ENCODE data around the gene CD70. TPM values are rescaled to one million over a fixed set of nuclear protein-coding genes. Genes with fewer than 3 reads are reported as not detected.

The CD70 gene
- 13.2 to 28.7 TPM (median 26.0 TPM) in 5 replicates for total RNA-seq (2022; extraction: Qiagen RNA extraction)

GRCh38 chr19:6590827-6591319, at the start of gene CD70:
TSS of gene CD70 (minus strand) at chr19:6591150. CDS start at chr19:6591002, 148 bp downstream.

Other genes with a start within 250 kb of the CD70 start
- gene CLPP, start 229.6 kb downstream of the CD70 start, total RNA-seq (2022; extraction: Qiagen RNA extraction): 46.1 to 75.9 TPM (median 70.6 TPM) in 5 replicates
- gene ALKBH7, start 218.4 kb downstream of the CD70 start, total RNA-seq (2022; extraction: Qiagen RNA extraction): 18.1 to 41.6 TPM (median 36.6 TPM) in 5 replicates
- gene PSPN, start 215.2 kb downstream of the CD70 start, total RNA-seq (2022; extraction: Qiagen RNA extraction): 0.65 to 1.0 TPM (median 0.76 TPM) in 5 replicates
- gene GTF2F1, start 198.0 kb downstream of the CD70 start, total RNA-seq (2022; extraction: Qiagen RNA extraction): 57.1 to 59.8 TPM (median 58.7 TPM) in 5 replicates
- 192 to 210 TPM (median 205 TPM) in 5 replicates for gene KHSRP, start 166.3 kb downstream of the CD70 start, total RNA-seq (2022; extraction: Qiagen RNA extraction)
- gene SLC25A41, start 157.4 kb downstream of the CD70 start, total RNA-seq (2022; extraction: Qiagen RNA extraction): 0.09 to 0.17 TPM (median 0.15 TPM) in 4 of 5 replicates, not detected in the other
- gene SLC25A23, start 131.4 kb downstream of the CD70 start, total RNA-seq (2022; extraction: Qiagen RNA extraction): 15.2 to 20.3 TPM (median 18.4 TPM) in 5 replicates
- 3.0 to 6.1 TPM (median 5.2 TPM) in 5 replicates for gene CRB3, start 126.9 kb downstream of the CD70 start, total RNA-seq (2022; extraction: Qiagen RNA extraction)
- 0.07 to 0.28 TPM (median 0.22 TPM) in 5 replicates for gene DENND1C, start 109.4 kb downstream of the CD70 start, total RNA-seq (2022; extraction: Qiagen RNA extraction)
- 4.6 to 6.8 TPM (median 6.4 TPM) in 5 replicates for gene TUBB4A, start 88.8 kb downstream of the CD70 start, total RNA-seq (2022; extraction: Qiagen RNA extraction)
- gene TNFSF9, start 60.1 kb downstream of the CD70 start, total RNA-seq (2022; extraction: Qiagen RNA extraction): 4.5 to 7.0 TPM (median 6.3 TPM) in 5 replicates
- 0.02 to 0.11 TPM (median 0.08 TPM) in 5 replicates for gene TNFSF14, start 79.0 kb upstream of the CD70 start, total RNA-seq (2022; extraction: Qiagen RNA extraction)
- gene C3, start 129.5 kb upstream of the CD70 start, total RNA-seq (2022; extraction: Qiagen RNA extraction): 39.1 to 46.1 TPM (median 43.1 TPM) in 5 replicates
- gene GPR108, start 146.4 kb upstream of the CD70 start, total RNA-seq (2022; extraction: Qiagen RNA extraction): 31.6 to 45.2 TPM (median 41.4 TPM) in 5 replicates
- 59.6 to 74.6 TPM (median 68.6 TPM) in 5 replicates for gene TRIP10, start 148.5 kb upstream of the CD70 start, total RNA-seq (2022; extraction: Qiagen RNA extraction)
- 12.2 to 17.1 TPM (median 15.4 TPM) in 5 replicates for gene SH2D3A, start 176.3 kb upstream of the CD70 start, total RNA-seq (2022; extraction: Qiagen RNA extraction)
- 6.3 to 8.9 TPM (median 6.8 TPM) in 5 replicates for gene VAV1, start 181.6 kb upstream of the CD70 start, total RNA-seq (2022; extraction: Qiagen RNA extraction)

Data from A549 treated with CORT108297 at 1 μM for 4 hours (cell line).